Fibroblast of lung (primary cell): ENCODE results near the gene PTGDS. TPM values are rescaled to one million over a fixed set of nuclear protein-coding genes. Genes with fewer than 3 reads are reported as not detected.

Experiments used
- DNase-seq, 2 donors: peaks; one replicate each; pipeline versions ENCODE4 v3.0.0 to v3.0.0-alpha.2; 2010; ENCODE audit warnings: low read depth in 2 of 2
- H2AFZ ChIP-seq: 2 replicates; pipeline ENCODE4 v1.5.1; 2012; ENCODE audit warnings: low read length, control low read depth, inconsistent platforms
- H3K27ac ChIP-seq: 2 replicates; pipeline ENCODE4 v1.5.1; 2011; ENCODE audit warnings: low read length, control low read depth; ENCODE audit not compliant: insufficient read depth
- H3K27me3 ChIP-seq: 2 replicates; pipeline ENCODE4 v1.5.1; 2011; ENCODE audit warnings: mild to moderate bottlenecking, low read length; ENCODE audit not compliant: control insufficient read depth, insufficient read depth
- H3K36me3 ChIP-seq: 2 replicates; pipeline ENCODE4 v1.5.1; 2011; ENCODE audit warnings: low read length; ENCODE audit not compliant: control insufficient read depth, insufficient read depth
- H3K4me1 ChIP-seq: 2 replicates; pipeline ENCODE4 v1.5.1; 2011; ENCODE audit warnings: low read length; ENCODE audit not compliant: control insufficient read depth, insufficient read depth; ENCODE audit errors: extremely low read depth
- H3K4me2 ChIP-seq: 2 replicates; pipeline ENCODE4 v1.5.1; 2011; ENCODE audit warnings: low read length, control low read depth; ENCODE audit not compliant: insufficient read depth; ENCODE audit errors: extremely low read depth
- H3K4me3 ChIP-seq, 4 experiments: fragments of 200-600 bp in 1 of 4; sonication (generic) in 1 of 4; replicated peaks in 1 of 4; 2 replicates each; pipeline ENCODE4 v1.5.1; 2011 to 2016; ENCODE audit warnings: low read length in 4 of 4, low read depth in 3 of 4, mild to moderate bottlenecking in 3 of 4, control low read depth in 2 of 4, inconsistent platforms in 1 of 4, mixed read lengths in 1 of 4; ENCODE audit not compliant: insufficient read depth in 1 of 4; ENCODE audit errors: control extremely low read depth in 1 of 4
- H3K79me2 ChIP-seq: 2 replicates; pipeline ENCODE4 v1.5.1; 2012; ENCODE audit warnings: mild to moderate bottlenecking, low read length, inconsistent platforms; ENCODE audit not compliant: control insufficient read depth, insufficient read depth
- H3K9ac ChIP-seq: 2 replicates; pipeline ENCODE4 v1.5.1; 2011; ENCODE audit warnings: mild to moderate bottlenecking, low read length, control low read depth; ENCODE audit not compliant: insufficient read depth
- H3K9me3 ChIP-seq: 2 replicates; pipeline ENCODE4 v1.5.1; 2012; ENCODE audit warnings: low read depth, low read length; ENCODE audit not compliant: control insufficient read depth, insufficient read depth
- H4K20me1 ChIP-seq: 2 replicates; pipeline ENCODE4 v1.5.1; 2011; ENCODE audit warnings: low read length; ENCODE audit not compliant: control insufficient read depth, insufficient read depth; ENCODE audit errors: extremely low read depth
- EZH2 ChIP-seq: IDR thresholded peaks from 2 replicates; pipeline ENCODE4 v1.5.1; 2012; ENCODE audit warnings: low read length, control low read depth, mild to moderate bottlenecking; ENCODE audit errors: missing control alignments
- polyA plus RNA-seq, 2 donors: library from polyadenylated mRNA; depleted of rRNA in 1 of 2; stranded (reverse) in 1 of 2; unstranded in 1 of 2; fragments of >200 nt; gene quantifications; 2 replicates each; pipeline ENCODE4 v1.2.1, GENCODE V29; 2011 to 2012; ENCODE audit warnings: missing spikeins in 1 of 2
- total RNA-seq: library from RNA; depleted of rRNA; stranded (reverse); fragments of >200 nt; gene quantifications from 2 replicates; pipeline ENCODE4 v1.2.1, GENCODE V29; 2014
- TF ChIP-seq, protein P1 (sequence below), 2 donors: IDR thresholded peaks in 1 of 2; conservative IDR thresholded peaks in 1 of 2; 1 replicate in 1 of 2; 2 replicates in 1 of 2; pipeline ENCODE4 v1.5.1; 2011 to 2012; ENCODE audit warnings: low read length in 2 of 2, control low read depth in 1 of 2, inconsistent platforms in 1 of 2, low read depth in 1 of 2, mild to moderate bottlenecking in 1 of 2

Gene PTGDS
- total and polyA plus RNA-seq, 2 donors (not counting 1 experiment from before 2014, with no cell fraction given): 4.9 to 90.3 TPM

DNA sequence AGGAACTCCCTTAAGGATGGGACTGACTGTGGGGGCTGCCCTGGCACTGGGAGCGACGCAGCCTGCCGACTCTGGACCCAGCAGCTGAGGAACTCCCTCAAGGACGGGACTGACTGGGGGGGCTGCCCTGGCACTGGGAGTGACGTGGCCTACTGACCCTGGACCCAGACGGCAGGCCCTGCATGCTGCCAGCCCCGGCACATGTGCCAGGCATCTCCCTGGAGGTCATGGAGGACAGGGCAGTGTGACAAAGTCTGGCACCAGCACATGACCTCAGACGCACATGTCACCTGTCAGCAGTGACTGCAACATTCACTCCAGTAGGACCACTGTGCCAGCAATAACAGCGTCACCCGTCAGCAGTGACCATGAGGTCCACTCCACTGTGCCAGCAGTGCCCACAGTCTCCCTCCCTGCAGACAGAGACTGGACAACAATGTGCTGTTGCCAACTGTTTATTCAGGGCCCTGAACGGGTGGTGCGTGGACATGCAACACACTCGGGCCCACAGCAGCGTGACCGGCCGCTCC lies 37.2 kb upstream of the PTGDS start:
- Histone ChIP-seq H3K4me3 (no peak overlapping the region), H3K27ac (no peak overlapping the region), H3K27me3 (no peaks in the 10 kb centered on the region), H3K79me2 (peaks cover 23% of the 10 kb centered on the region), H3K36me3 (peaks cover 38% of the 10 kb centered on the region), H3K9ac (no peak overlapping the region), H3K4me1 (peaks cover 2% of the 10 kb centered on the region), H3K4me2 (no peak overlapping the region), H4K20me1 (no peaks in the 10 kb centered on the region), H2AFZ (no peak overlapping the region), H3K9me3 (no peaks in the 10 kb centered on the region)
- no peak for DNase-seq
- TF ChIP-seq, protein P1, sequence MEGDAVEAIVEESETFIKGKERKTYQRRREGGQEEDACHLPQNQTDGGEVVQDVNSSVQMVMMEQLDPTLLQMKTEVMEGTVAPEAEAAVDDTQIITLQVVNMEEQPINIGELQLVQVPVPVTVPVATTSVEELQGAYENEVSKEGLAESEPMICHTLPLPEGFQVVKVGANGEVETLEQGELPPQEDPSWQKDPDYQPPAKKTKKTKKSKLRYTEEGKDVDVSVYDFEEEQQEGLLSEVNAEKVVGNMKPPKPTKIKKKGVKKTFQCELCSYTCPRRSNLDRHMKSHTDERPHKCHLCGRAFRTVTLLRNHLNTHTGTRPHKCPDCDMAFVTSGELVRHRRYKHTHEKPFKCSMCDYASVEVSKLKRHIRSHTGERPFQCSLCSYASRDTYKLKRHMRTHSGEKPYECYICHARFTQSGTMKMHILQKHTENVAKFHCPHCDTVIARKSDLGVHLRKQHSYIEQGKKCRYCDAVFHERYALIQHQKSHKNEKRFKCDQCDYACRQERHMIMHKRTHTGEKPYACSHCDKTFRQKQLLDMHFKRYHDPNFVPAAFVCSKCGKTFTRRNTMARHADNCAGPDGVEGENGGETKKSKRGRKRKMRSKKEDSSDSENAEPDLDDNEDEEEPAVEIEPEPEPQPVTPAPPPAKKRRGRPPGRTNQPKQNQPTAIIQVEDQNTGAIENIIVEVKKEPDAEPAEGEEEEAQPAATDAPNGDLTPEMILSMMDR (conservative IDR thresholded peaks at IDR 0.05 in 1 of 2, IDR thresholded peaks at IDR 0.05 in 1 of 2; ENCODE audit: low read depth in 1 of 2, low read length in 2 of 2): no peak
- no peak for TF ChIP-seq EZH2

DNA sequence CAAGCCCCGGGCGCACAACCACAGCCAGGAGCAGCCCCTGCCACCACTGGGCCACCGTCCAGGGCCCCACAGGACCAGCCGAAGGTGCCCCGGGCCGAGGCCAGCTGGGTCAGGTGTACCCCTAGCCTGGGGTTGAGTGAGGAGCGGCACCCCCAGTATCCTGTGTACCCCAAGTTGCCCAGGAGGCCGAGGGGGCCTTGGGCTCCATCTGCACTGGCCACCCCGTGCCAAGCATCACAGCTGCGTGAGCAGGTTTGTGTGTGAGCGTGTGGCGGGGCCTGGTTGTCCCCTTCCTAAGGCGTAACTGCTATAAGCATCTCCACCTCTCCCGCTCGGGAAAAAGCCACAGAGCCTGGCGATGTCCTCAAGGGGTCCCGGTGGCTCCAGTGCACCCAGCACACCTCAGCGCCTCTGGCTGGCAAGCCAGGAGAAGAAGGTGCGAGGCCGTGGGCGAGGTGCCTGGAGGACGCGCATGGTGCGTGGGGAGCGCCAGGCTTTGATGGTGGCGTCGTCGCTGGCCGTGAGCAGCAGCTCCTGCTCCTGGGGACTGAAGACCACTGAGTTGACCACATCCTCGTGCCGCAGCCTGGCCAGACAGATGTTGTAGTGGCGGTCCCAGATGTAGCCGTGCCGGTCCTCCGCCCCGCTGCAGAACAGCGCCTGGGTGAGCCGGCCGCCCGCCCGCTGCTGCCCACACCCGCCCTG lies 36.6 kb upstream of the PTGDS start:
- no peak overlapping the region for H3K9ac ChIP-seq
- no peak for DNase-seq
- TF ChIP-seq, protein P1 (conservative IDR thresholded peaks at IDR 0.05 in 1 of 2, IDR thresholded peaks at IDR 0.05 in 1 of 2; ENCODE audit: low read depth in 1 of 2, low read length in 2 of 2): no peak
- TF ChIP-seq EZH2: no peak
- H3K4me1 ChIP-seq: peaks cover 2% of the 10 kb centered on the region
- H3K27me3 ChIP-seq: no peaks in the 10 kb centered on the region
- H3K27ac ChIP-seq: no peak overlapping the region
- H3K4me2 ChIP-seq: no peak overlapping the region
- no peaks in the 10 kb centered on the region for H4K20me1 ChIP-seq
- H3K79me2 ChIP-seq: peaks cover 23% of the 10 kb centered on the region
- H3K36me3 ChIP-seq: peaks cover 38% of the 10 kb centered on the region
- H2AFZ ChIP-seq: no peak overlapping the region
- H3K4me3 ChIP-seq: no peak overlapping the region
- no peaks in the 10 kb centered on the region for H3K9me3 ChIP-seq

DNA sequence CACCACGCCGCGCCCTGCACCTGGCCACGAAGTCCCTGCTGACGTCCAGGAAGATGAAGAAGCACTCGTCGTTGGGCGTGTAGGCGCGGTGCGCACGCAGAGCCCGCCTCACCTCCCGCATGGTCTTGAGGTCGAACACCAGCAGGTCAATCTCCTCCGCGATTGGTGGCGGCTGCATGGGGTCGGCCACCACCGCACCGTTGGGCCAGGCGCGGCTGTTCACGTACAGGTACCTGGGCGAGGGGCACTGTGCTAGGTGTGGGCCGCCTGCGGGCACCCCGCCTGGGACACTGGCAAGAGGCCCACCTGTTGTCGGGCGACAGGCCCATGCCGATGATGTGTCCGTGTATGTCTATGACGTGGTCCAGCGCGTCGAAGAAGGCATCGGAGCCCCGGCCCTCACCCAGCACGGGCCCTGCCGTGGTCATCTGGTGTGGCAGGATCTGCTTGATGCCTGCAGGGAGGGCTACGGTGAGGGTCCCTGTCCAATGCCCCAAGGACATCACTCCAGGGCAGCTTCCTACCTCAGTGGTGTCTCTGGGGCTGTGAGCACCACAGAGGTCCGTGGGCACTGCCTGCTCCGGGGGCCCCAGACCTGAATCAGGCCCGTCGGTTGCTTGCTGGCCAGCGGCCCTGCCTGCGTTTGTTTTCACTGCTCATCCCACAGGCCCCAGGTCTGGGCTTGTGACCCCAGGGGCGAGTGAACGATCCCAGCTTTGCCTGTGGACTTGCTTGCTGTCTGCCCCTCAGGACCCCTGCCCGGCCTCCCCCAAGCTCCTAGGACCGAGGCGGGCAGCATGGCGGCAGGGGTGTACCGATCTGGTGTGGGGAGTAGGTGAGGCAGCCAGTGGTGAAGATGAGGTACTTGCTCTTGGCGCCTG lies 35.8 kb upstream of the PTGDS start:
- H2AFZ ChIP-seq: no peak overlapping the region

More for the DNA sequence above, 35.8 kb upstream of the PTGDS start:
- Histone ChIP-seq H3K4me3 (no peak overlapping the region), H3K9me3 (no peaks in the 10 kb centered on the region), H3K79me2 (peaks cover 23% of the 10 kb centered on the region), H3K4me1 (peaks cover 2% of the 10 kb centered on the region), H3K4me2 (no peak overlapping the region), H3K9ac (no peak overlapping the region), H3K27ac (no peak overlapping the region), H4K20me1 (no peaks in the 10 kb centered on the region), H3K27me3 (no peaks in the 10 kb centered on the region), H3K36me3 (peaks cover 38% of the 10 kb centered on the region)
- no peak for DNase-seq
- no peak for TF ChIP-seq EZH2
- TF ChIP-seq, protein P1 (conservative IDR thresholded peaks at IDR 0.05 in 1 of 2, IDR thresholded peaks at IDR 0.05 in 1 of 2; ENCODE audit: low read depth in 1 of 2, low read length in 2 of 2): no peak
